Stimulated activated CD4-positive, alpha-beta T cell treated with anti-CD3 and anti-CD28 coated beads, Interleukin-1b, Interleukin-23, amount 100 ng/mL, for 48 hours (primary cell): ENCODE measurements around the gene PHF11.

Experiments used
- DNase-seq: peaks from one replicate; pipeline ENCODE4 v3.0.0-alpha.2; 2020

Gene PHF11

GRCh38 chr13:49495783-49496762, at the start of gene PHF11:
Gene PHF11, plus strand, starts transcription at chr13:49495953. Its CDS starts 49 bp downstream, at chr13:49496002.
- DNase-seq: peak; percentile 93

- DNase-seq: no peak
These were observed 49.3 kb upstream of the PHF11 start for GRCh38 chr13:49446473-49446872.

DNA sequence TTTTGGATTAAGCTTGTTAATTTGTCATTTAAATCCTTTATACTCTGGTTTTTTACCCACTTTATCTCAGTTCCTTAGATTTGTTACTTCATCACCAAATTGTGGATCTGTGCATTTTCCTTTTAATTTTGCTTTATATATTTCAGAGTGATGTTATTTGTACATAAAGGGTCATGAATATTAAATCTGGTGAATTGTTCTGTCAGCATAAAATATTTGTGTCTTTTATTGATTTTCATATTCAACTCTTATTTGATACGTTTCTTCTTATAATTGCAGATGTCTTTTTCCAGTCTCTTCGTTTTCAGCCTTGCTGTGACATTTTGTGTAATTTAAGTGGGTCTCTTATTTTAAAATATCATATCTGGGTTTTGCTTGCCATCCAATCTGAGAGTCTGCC, 47.0 kb upstream of the PHF11 start:
- DNase-seq: no peak

DNA sequence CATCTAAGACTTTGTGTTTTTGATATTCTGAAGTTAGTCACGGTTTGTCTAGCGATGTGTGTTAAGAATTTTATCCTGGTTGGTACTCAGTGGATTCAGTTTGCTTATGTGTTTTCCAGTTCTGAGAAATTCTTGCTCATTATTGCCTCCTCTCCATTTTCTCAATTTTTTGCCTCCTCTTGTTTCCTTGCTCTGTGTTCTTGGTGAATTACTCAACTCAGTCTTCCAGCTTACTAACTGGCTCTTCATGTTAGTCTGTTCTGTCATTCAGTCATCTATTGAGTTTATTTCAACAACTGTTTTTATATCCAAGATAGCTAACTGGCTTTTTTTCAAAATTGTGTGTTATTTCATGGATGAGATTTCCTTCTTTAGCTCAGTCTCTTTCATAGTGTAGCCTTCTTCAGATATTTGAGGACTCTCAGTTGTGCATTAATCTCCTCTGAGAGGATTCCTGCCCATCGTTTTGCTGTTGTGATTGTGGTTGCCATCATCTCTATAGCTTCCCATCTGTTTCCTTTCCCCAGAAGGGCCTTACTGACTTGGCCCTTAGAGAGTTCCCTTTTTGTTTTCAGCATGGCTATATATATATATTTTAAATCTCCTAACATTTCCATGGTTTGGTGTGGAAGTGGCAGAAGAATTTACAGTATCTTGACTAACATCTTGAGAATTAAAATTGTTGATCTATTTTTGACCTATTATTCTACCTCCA, 45.5 kb upstream of the PHF11 start:
- no peak for DNase-seq

- DNase-seq: no peak
These were observed 42.9 kb upstream of the PHF11 start for GRCh38 chr13:49452725-49453457.

GRCh38 chr13:49453465-49453864, 42.3 kb upstream of the PHF11 start:
- DNase-seq: no peak

GRCh38 chr13:49454388-49455006, 41.3 kb upstream of the PHF11 start:
- no peak for DNase-seq

- DNase-seq: no peak
These were observed 40.8 kb upstream of the PHF11 start for GRCh38 chr13:49455007-49455398.

GRCh38 chr13:49456156-49456555, 39.6 kb upstream of the PHF11 start:
- no peak for DNase-seq

- no peak for DNase-seq
These were observed 38.5 kb upstream of the PHF11 start for GRCh38 chr13:49457221-49457620.

- no peak for DNase-seq
These were observed 36.2 kb upstream of the PHF11 start for GRCh38 chr13:49459580-49459979.

DNA sequence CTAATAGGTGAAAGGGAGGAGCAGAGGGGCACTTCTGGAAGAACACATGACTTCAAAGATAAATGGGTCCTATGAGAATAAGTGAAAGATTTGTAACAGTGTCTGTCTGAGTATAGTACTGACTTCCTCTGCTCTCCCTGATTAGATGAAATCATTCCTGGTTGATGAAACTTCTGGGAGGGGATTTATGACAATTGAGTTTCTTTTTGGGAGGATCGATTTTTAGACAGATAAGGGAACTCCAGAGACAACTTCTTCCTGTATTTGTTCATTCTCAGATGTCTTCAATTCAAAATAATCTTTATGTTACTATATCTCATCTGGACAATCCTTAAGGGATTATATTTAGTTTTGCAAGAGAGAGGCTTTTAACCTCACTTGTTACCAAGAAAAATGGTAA, 31.7 kb upstream of the PHF11 start:
- no peak for DNase-seq

DNA sequence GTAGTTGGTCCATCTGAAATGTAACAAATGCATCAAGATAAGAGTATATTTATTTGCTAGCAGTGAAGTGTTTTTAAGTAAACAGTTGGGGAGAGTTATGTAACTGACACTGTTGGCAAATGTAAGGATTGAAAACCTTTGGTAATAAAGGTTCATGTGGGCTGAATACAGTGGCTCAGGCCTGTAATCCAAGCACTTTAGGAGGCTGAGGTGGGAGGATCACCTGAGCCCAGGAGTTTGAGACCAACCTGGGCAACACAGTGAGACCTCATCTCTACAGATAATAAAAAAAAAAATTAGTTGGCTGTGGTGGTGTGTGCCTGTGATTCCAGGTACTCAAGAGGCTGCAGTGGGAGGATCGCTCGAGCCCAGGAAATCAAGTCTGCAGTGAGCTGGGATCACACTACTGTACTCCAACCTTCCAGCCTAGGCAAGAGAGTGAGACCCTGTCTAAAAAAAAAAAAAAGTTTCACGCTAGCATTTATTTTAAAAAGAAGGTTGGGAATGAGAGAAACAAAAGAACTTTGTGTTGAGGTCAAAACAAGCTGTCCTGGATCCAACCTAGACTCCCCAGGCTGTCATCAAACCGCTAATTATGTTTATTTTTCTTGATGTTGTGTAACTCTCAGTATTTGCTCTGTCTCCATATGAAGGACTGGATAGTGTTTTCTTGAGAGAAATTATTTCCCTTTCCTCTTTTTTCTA, 31.0 kb upstream of the PHF11 start:
- DNase-seq: no peak

GRCh38 chr13:49466292-49466838, 29.4 kb upstream of the PHF11 start:
- DNase-seq: no peak

GRCh38 chr13:49472186-49472585, 23.6 kb upstream of the PHF11 start:
- no peak for DNase-seq

GRCh38 chr13:49476529-49476928, 19.2 kb upstream of the PHF11 start:
- no peak for DNase-seq

DNA sequence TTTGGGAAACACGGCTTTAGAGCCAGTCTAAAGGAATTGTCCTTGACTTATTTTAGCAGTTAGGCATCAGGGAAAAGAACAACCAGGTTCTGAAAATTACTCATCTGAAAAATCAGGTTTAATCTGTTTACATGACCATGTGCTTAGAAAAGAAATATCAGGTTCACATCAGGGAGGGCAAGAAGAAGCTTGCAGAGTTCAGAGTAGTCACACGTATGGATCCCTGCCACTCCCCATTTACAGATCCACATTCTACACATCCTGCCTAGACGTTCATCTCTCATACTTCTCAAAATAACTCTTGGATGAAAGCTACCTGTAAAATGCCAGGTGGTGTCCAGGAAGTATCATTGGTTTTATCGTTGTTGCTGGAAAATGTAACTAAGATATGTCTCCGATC, 14.0 kb upstream of the PHF11 start:
- no peak for DNase-seq

GRCh38 chr13:49488563-49488962, 7.2 kb upstream of the PHF11 start:
- no peak for DNase-seq

DNA sequence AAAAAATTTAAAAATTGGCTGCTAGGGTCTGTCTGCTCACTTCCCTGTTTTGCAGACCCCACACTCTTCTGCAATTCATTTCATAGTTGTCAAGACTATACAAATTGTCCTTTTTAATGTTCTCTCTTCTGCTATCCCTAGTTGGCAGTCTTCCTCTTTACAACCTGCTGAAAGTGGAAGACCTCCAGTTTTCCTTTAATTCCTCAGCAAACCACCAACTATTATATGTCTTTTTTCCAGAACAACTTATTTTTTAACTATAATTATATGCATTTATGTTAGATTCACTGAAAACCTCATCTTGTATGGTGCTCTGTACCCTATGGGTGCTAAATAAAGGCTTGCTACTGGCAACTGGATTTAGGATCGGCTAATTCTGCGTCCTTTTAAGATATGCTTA, 1.1 kb upstream of the PHF11 start:
- no peak for DNase-seq

- peak; percentile 77 for DNase-seq
These were observed 1.1 kb downstream of the PHF11 start for GRCh38 chr13:49496837-49497236.

DNA sequence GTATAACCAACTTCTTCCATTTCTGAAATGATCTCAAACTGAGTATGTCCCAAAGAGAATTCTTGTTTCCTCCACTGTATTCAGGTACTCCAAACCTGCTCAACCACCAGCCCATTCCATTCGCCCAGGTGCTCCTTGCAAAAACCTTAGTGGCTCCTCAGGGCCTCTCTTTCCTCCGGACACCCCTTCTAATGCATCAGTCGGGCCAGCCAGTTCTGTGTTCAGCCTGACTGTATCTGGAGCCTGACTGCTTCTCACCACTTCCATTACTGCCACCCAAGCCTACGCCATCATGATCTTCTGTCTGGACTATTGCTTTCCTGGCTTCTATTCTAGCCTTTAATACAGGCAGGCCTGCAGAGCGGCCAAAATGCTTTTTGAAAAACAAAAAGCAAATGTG, 1.5 kb downstream of the PHF11 start:
- peak; percentile 10 for DNase-seq

GRCh38 chr13:49498206-49498605, 2.5 kb downstream of the PHF11 start:
- no peak for DNase-seq
